HepG2 (cell line): Measurements from ENCODE around the gene DNAL4. TPM values are rescaled to one million over a fixed set of nuclear protein-coding genes. Genes with fewer than 3 reads are reported as not detected.

Experiments used
- AGO1 ChIP-seq: fragments of 200-400 bp; formaldehyde crosslinking; IDR thresholded peaks from 2 replicates; pipeline ENCODE4 v1.6.1; 2017; ENCODE audit warnings: mild to moderate bottlenecking, low read depth, low read length, moderate library complexity; ENCODE audit not compliant: poor library complexity, severe bottlenecking
- HIVEP1 ChIP-seq: sonication (generic); formaldehyde crosslinking; IDR thresholded peaks from 2 replicates; pipeline ENCODE4 v1.4.0; 2020; ENCODE audit warnings: mild to moderate bottlenecking, missing genetic modification reagents
- MLLT10 ChIP-seq: sonication (generic); formaldehyde crosslinking; IDR thresholded peaks from 2 replicates; pipeline ENCODE4 v1.4.0; 2020; ENCODE audit warnings: missing genetic modification reagents
- POLR2AphosphoS5 ChIP-seq: IDR thresholded peaks from 2 replicates; pipeline ENCODE4 v1.6.1; 2012; ENCODE audit warnings: low read depth, low read length
- PTBP1 ChIP-seq: fragments of 200-400 bp; formaldehyde crosslinking; IDR thresholded peaks from 2 replicates; pipeline ENCODE4 v1.6.1; 2018; ENCODE audit warnings: low read length, low read depth; ENCODE audit not compliant: poor library complexity, severe bottlenecking
- SAP130 ChIP-seq: IDR thresholded peaks from 2 replicates; pipeline ENCODE4 v1.6.1; 2016; ENCODE audit warnings: low read depth
- SRSF1 ChIP-seq: fragments of 200-400 bp; formaldehyde crosslinking; optimal IDR thresholded peaks from 2 replicates; pipeline ENCODE3; 2017; ENCODE audit warnings: mild to moderate bottlenecking, low read depth, low read length, moderate library complexity
- SYNCRIP ChIP-seq: fragments of 200-400 bp; formaldehyde crosslinking; IDR thresholded peaks from 2 replicates; pipeline ENCODE4 v1.6.1; 2018; ENCODE audit warnings: mild to moderate bottlenecking, low read depth, low read length; ENCODE audit not compliant: insufficient read depth
- ZBTB21 ChIP-seq: sonication (generic); formaldehyde crosslinking; IDR thresholded peaks from 2 replicates; pipeline ENCODE4 v1.4.0; 2020; ENCODE audit warnings: missing genetic modification reagents
- ZFYVE20 ChIP-seq: sonication (generic); formaldehyde crosslinking; IDR thresholded peaks from 2 replicates; pipeline ENCODE4 v1.8.0; 2023; ENCODE audit warnings: low read depth, mild to moderate bottlenecking, moderate library complexity, missing genetic modification reagents, borderline replicate concordance
- ZNF510 ChIP-seq: sonication (generic); formaldehyde crosslinking; IDR thresholded peaks from 2 replicates; pipeline ENCODE4 v1.4.0; 2020; ENCODE audit warnings: low read depth, mild to moderate bottlenecking, missing genetic modification reagents
- ZNF720 ChIP-seq: sonication (generic); formaldehyde crosslinking; IDR thresholded peaks from 2 replicates; pipeline ENCODE4 v1.4.0; 2020; ENCODE audit warnings: missing genetic modification reagents
- ZNF749 ChIP-seq: sonication (generic); formaldehyde crosslinking; IDR thresholded peaks from 2 replicates; pipeline ENCODE4 v1.8.0; 2022; ENCODE audit warnings: mild to moderate bottlenecking, missing genetic modification reagents, moderate library complexity, borderline replicate concordance
- ZNF788 ChIP-seq: sonication (generic); formaldehyde crosslinking; IDR thresholded peaks from 2 replicates; pipeline ENCODE4 v1.5.0; 2020; ENCODE audit warnings: mild to moderate bottlenecking, missing genetic modification reagents, borderline replicate concordance
- ZSCAN29 ChIP-seq: sonication (generic); formaldehyde crosslinking; conservative IDR thresholded peaks from 2 replicates; pipeline ENCODE4 v1.4.0; 2020; ENCODE audit warnings: mild to moderate bottlenecking, missing genetic modification reagents
- polyA plus RNA-seq, 8 experiments: library from polyadenylated mRNA; depleted of rRNA in 3 of 8; stranded (reverse) in 7 of 8; unstranded in 1 of 8; fragments of >200 nt; fragmentation: Illumina TruSeq in 4 of 8; extraction: Trizol in 4 of 8; gene quantifications; 2 replicates each; pipeline versions ENCODE4 v1.2.1 to v1.2.3, GENCODE V29; 2011 to 2016; ENCODE audit warnings: low read depth in 4 of 8, missing spikeins in 1 of 8, mixed read lengths in 1 of 8; ENCODE audit not compliant: insufficient read depth in 1 of 8
- total RNA-seq, 5 experiments: library from RNA; depleted of rRNA; stranded (reverse); fragments of >200 nt; fragmentation: Illumina TruSeq; extraction: Trizol; gene quantifications; 2 replicates each; pipeline ENCODE4 v1.2.3, GENCODE V29; 2016; ENCODE audit warnings: low read depth in 1 of 5
- TF ChIP-seq, protein P1 (sequence below): sonication (generic); formaldehyde crosslinking; IDR thresholded peaks from 2 replicates; pipeline ENCODE4 v1.4.0; 2020; ENCODE audit warnings: mild to moderate bottlenecking, missing genetic modification reagents
- TF ChIP-seq, protein P2 (sequence below): sonication (generic); formaldehyde crosslinking; conservative IDR thresholded peaks from 2 replicates; pipeline ENCODE4 v1.4.0; 2020; ENCODE audit warnings: missing genetic modification reagents
- TF ChIP-seq, protein P3 (sequence below): sonication (generic); formaldehyde crosslinking; IDR thresholded peaks from 2 replicates; pipeline ENCODE4 v1.5.1; 2020; ENCODE audit warnings: mild to moderate bottlenecking, missing genetic modification reagents, moderate library complexity
- TF ChIP-seq, protein P4 (sequence below): sonication (generic); formaldehyde crosslinking; conservative IDR thresholded peaks from 2 replicates; pipeline ENCODE4 v1.4.0; 2020; ENCODE audit warnings: missing genetic modification reagents
- TF ChIP-seq, protein P5 (sequence below): sonication (generic); formaldehyde crosslinking; IDR thresholded peaks from 2 replicates; pipeline ENCODE4 v1.5.0; 2020; ENCODE audit warnings: mild to moderate bottlenecking, missing genetic modification reagents

The DNAL4 gene
- total and polyA plus RNA-seq, 2 of the 13 experiments (the other 11 are each of a cell fraction or from before 2014, with no cell fraction given) = 8.0 to 10.7 TPM

DNA sequence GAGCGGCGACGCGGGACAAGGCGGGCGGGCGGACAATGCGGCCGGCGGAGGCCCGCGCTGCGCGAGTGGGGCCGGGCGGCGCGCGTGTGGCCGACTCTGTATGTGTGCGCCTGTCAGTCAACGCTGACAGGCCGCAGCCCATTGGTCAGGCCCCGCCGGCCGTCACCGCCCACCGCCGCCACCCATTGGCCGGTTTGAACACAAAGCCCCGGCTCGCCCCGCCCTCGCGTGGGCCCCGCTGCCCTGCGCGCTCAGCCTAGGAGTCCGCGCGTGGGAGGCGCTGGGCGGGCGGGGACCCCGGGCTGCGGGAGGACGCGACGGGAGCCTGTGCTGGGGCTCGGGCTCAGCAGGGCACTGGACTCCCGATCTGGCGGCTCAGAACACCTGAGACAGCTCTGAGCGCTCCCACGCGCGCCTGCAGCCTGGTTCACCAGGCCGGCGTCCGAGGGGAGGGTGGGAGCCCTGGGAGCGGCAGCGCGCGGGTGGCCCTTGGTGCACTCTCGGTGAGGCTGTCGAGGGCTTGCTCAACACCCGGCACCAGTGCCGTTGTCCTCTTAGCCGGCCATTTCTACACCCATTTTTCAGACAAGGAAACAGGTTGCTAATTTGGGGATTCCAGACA lies 37.9 kb downstream of the DNAL4 start, which contains the start of gene SUN2 (continued):
- TF ChIP-seq ZSCAN29 (CRISPR knock-in tag) = no peak
- TF ChIP-seq, protein P1, sequence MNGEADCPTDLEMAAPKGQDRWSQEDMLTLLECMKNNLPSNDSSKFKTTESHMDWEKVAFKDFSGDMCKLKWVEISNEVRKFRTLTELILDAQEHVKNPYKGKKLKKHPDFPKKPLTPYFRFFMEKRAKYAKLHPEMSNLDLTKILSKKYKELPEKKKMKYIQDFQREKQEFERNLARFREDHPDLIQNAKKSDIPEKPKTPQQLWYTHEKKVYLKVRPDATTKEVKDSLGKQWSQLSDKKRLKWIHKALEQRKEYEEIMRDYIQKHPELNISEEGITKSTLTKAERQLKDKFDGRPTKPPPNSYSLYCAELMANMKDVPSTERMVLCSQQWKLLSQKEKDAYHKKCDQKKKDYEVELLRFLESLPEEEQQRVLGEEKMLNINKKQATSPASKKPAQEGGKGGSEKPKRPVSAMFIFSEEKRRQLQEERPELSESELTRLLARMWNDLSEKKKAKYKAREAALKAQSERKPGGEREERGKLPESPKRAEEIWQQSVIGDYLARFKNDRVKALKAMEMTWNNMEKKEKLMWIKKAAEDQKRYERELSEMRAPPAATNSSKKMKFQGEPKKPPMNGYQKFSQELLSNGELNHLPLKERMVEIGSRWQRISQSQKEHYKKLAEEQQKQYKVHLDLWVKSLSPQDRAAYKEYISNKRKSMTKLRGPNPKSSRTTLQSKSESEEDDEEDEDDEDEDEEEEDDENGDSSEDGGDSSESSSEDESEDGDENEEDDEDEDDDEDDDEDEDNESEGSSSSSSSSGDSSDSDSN (CRISPR knock-in tag) = no peak
- TF ChIP-seq ZNF510 (CRISPR knock-in tag) = no peak
- TF ChIP-seq AGO1 = no peak
- TF ChIP-seq SAP130 = no peak; the same call in 1 of the 2 replicates
- TF ChIP-seq, protein P2, sequence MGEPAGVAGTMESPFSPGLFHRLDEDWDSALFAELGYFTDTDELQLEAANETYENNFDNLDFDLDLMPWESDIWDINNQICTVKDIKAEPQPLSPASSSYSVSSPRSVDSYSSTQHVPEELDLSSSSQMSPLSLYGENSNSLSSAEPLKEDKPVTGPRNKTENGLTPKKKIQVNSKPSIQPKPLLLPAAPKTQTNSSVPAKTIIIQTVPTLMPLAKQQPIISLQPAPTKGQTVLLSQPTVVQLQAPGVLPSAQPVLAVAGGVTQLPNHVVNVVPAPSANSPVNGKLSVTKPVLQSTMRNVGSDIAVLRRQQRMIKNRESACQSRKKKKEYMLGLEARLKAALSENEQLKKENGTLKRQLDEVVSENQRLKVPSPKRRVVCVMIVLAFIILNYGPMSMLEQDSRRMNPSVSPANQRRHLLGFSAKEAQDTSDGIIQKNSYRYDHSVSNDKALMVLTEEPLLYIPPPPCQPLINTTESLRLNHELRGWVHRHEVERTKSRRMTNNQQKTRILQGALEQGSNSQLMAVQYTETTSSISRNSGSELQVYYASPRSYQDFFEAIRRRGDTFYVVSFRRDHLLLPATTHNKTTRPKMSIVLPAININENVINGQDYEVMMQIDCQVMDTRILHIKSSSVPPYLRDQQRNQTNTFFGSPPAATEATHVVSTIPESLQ (CRISPR knock-in tag) = no peak
- no peak for TF ChIP-seq ZBTB21 (CRISPR knock-in tag)
- no peak for TF ChIP-seq MLLT10 (CRISPR knock-in tag)
- peak; percentile 48; the same call in 1 of the 2 replicates for TF ChIP-seq POLR2AphosphoS5
- TF ChIP-seq, protein P3, sequence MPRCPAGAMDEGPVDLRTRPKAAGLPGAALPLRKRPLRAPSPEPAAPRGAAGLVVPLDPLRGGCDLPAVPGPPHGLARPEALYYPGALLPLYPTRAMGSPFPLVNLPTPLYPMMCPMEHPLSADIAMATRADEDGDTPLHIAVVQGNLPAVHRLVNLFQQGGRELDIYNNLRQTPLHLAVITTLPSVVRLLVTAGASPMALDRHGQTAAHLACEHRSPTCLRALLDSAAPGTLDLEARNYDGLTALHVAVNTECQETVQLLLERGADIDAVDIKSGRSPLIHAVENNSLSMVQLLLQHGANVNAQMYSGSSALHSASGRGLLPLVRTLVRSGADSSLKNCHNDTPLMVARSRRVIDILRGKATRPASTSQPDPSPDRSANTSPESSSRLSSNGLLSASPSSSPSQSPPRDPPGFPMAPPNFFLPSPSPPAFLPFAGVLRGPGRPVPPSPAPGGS (CRISPR knock-in tag) = no peak
- TF ChIP-seq, protein P4, sequence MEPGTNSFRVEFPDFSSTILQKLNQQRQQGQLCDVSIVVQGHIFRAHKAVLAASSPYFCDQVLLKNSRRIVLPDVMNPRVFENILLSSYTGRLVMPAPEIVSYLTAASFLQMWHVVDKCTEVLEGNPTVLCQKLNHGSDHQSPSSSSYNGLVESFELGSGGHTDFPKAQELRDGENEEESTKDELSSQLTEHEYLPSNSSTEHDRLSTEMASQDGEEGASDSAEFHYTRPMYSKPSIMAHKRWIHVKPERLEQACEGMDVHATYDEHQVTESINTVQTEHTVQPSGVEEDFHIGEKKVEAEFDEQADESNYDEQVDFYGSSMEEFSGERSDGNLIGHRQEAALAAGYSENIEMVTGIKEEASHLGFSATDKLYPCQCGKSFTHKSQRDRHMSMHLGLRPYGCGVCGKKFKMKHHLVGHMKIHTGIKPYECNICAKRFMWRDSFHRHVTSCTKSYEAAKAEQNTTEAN (CRISPR knock-in tag) = no peak
- TF ChIP-seq SRSF1 = no peak
- TF ChIP-seq ZNF788 = no peak
- no peak for TF ChIP-seq ZNF720 (CRISPR knock-in tag)
- no peak for TF ChIP-seq PTBP1
- 0 out of 2 replicates have a peak, but pooled peaks have one; percentile 14 for TF ChIP-seq HIVEP1 (CRISPR knock-in tag)
- no peak for TF ChIP-seq SYNCRIP
- TF ChIP-seq ZNF749 (CRISPR knock-in tag) = peak; percentile 51; the same call in 1 of the 2 replicates
- TF ChIP-seq, protein P5, sequence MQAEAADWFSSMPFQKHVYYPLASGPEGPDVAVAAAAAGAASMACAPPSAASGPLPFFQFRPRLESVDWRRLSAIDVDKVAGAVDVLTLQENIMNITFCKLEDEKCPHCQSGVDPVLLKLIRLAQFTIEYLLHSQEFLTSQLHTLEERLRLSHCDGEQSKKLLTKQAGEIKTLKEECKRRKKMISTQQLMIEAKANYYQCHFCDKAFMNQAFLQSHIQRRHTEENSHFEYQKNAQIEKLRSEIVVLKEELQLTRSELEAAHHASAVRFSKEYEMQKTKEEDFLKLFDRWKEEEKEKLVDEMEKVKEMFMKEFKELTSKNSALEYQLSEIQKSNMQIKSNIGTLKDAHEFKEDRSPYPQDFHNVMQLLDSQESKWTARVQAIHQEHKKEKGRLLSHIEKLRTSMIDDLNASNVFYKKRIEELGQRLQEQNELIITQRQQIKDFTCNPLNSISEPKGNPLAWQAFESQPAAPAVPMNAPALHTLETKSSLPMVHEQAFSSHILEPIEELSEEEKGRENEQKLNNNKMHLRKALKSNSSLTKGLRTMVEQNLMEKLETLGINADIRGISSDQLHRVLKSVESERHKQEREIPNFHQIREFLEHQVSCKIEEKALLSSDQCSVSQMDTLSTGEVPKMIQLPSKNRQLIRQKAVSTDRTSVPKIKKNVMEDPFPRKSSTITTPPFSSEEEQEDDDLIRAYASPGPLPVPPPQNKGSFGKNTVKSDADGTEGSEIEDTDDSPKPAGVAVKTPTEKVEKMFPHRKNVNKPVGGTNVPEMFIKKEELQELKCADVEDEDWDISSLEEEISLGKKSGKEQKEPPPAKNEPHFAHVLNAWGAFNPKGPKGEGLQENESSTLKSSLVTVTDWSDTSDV (CRISPR knock-in tag) = no peak
- TF ChIP-seq ZFYVE20 (CRISPR knock-in tag) = no peak
